Psoas muscle (tissue), 8 donors: ENCODE measurements around the gene ZGRF1. TPM values are rescaled to one million over a fixed set of nuclear protein-coding genes. Genes with fewer than 3 reads are reported as not detected.

Source experiments
- ATAC-seq, 4 donors: fragments of 200-7000 bp; cut with Tn5 transposase; one replicate each; pipeline ENCODE4 v1.9.1; 2020; ENCODE audit warnings: moderate library complexity in 3 of 4, mild to moderate bottlenecking in 2 of 4
- DNase-seq, 2 donors: peaks; one replicate each; pipeline ENCODE4 v3.0.0-alpha.2; 2020
- H3K27ac ChIP-seq: fragments of 200-600 bp; one replicate; pipeline ENCODE4 v1.8.0; 2022
- H3K27me3 ChIP-seq, 3 donors: fragments of 200-600 bp in 1 of 3; one replicate each; pipeline versions ENCODE4 v1.6.1 to v1.8.0; 2013 to 2022; ENCODE audit warnings: low read length in 2 of 3, mild to moderate bottlenecking in 2 of 3, moderate library complexity in 1 of 3; ENCODE audit not compliant: insufficient read depth in 3 of 3
- H3K36me3 ChIP-seq, 2 donors: fragments of 200-600 bp in 1 of 2; one replicate each; pipeline versions ENCODE4 v1.6.1 to v1.8.0; 2013 to 2022; ENCODE audit warnings: low read depth in 1 of 2, mild to moderate bottlenecking in 1 of 2, moderate library complexity in 1 of 2; ENCODE audit not compliant: insufficient read depth in 1 of 2
- H3K4me1 ChIP-seq: fragments of 200-600 bp; one replicate; pipeline ENCODE4 v1.8.0; 2022
- H3K4me3 ChIP-seq: fragments of 200-600 bp; one replicate; pipeline ENCODE4 v1.8.0; 2022; ENCODE audit warnings: mild to moderate bottlenecking
- H3K9me3 ChIP-seq: fragments of 200-600 bp; one replicate; pipeline ENCODE4 v1.8.0; 2022
- whole genome bisulfite sequencing, 3 donors: extraction: QIAGEN DNeasy Blood & Tissue Kit; methylation state at CpG; one replicate each; pipeline versions ENCODE4 v1.1.6 to v1.1.7; 2013; 5-methylcytosine and 5-hydroxymethylcytosine counted together
- intact Hi-C, 2 donors: fragments of 100-400 bp; cut with DNase I; formaldehyde crosslinking; loops; one replicate each; pipeline versions ENCODE4 v1.11.0 to v1.14.2; 2022
- polyA plus RNA-seq, 3 donors: library from polyadenylated mRNA; stranded (reverse); fragments of 200-250 nt; gene quantifications; one replicate each; pipeline ENCODE4 v1.2.3, GENCODE V29; 2013
- total RNA-seq, 4 donors: library from RNA; stranded (reverse); fragmentation: NEBNext Ultra II Directional in 2 of 4; extraction: Animal tissue kit (Norgen Biotek cat#: 25700) in 2 of 4; gene quantifications; one replicate each; pipeline versions ENCODE4 v1.2.1 to v1.2.4, GENCODE V29; 2021 to 2023
- TF ChIP-seq, protein P1 (sequence below): fragments of 200-600 bp; IDR thresholded peaks from one replicate; pipeline ENCODE4 v1.8.0; 2022; ENCODE audit warnings: antibody characterized with exemption
- donor health status: healthy with polysubstance abuse.
- donor health status: DM: no; HTN: no; CAD: no; lungs with moderate emphysema.
- donor health status: Bipolar disorder and iron deficiency.
- donor health status: healthy.
- donor health status: DM: yes; HTN: yes; CAD: no.
- donor health status: DM: no; HTN: no; CAD: no.
- donor health status: DM: no; HTN: no; CAD: no.
- donor health status: DM: yes; HTN: yes; CAD: no.

The ZGRF1 gene
- total and polyA plus RNA-seq, 7 donors = 0.79 to 2.0 (median 1.3) TPM

DNA sequence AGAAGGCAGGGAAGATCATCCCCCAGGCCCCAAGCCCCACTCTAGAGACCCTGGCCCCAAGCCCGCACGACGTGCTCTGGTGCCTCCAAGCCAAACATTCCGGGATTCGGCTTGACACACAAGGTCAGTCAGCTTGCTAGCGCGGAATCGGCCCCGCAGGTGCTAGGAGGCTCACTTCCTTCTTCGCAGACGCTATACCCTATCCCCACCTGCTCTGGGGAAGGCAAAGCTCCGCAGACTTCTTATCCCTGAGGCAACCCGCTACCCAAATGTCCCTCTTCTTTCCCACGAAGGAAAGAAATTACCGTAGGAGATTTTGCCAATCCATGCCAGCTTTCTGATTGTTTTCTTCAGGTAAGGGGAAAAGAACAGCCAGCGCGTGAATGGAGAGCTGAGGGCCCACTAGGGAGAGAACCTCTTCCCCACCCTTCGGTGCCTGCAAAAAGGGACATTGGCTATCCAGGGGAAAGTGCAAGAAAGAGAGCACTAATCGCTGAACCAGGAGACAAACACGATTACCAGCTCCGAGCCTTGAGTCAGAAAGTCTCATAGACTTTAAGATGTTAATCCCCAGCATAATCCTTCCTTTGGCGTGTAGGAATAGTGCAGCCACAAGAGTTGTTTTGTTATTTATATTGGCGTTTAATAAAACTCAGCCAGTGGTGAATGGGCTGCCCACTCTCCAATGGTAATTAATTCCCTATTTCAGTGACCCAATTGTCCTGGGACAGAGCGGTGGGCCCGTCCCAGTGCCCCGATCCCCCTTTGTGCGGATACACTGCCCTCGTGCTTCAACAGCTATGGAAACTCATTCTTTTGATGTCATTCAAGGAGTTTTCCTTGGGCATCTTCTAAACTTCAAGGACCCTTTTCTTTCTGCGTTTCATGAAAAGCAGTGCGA is 115.3 kb downstream of the ZGRF1 start:
- peaks cover 0 to 91% (median 46%) of the 10 kb centered on the region in 3 donors for H3K27me3 ChIP-seq
- intact Hi-C loops = loop anchor here (2.0 to 10.0 kb wide), 2 partner anchors 193 to 427 kb away; no protein-coding TSS in a partner anchor
- no peak overlapping the region for H3K27ac ChIP-seq
- no peaks in the 10 kb centered on the region for H3K9me3 ChIP-seq
- 8 to 13% (median 12%) methylated on average over 30 of the region's 30 CpGs for WGBS, 3 donors
- no peak overlapping the region for H3K4me3 ChIP-seq
- peaks cover 6% of the 10 kb centered on the region for H3K4me1 ChIP-seq
- no peak for ATAC-seq
- DNase-seq = no peak
- no peaks in the 10 kb centered on the region for H3K36me3 ChIP-seq
- TF ChIP-seq, protein P1, sequence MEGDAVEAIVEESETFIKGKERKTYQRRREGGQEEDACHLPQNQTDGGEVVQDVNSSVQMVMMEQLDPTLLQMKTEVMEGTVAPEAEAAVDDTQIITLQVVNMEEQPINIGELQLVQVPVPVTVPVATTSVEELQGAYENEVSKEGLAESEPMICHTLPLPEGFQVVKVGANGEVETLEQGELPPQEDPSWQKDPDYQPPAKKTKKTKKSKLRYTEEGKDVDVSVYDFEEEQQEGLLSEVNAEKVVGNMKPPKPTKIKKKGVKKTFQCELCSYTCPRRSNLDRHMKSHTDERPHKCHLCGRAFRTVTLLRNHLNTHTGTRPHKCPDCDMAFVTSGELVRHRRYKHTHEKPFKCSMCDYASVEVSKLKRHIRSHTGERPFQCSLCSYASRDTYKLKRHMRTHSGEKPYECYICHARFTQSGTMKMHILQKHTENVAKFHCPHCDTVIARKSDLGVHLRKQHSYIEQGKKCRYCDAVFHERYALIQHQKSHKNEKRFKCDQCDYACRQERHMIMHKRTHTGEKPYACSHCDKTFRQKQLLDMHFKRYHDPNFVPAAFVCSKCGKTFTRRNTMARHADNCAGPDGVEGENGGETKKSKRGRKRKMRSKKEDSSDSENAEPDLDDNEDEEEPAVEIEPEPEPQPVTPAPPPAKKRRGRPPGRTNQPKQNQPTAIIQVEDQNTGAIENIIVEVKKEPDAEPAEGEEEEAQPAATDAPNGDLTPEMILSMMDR = no peak

DNA sequence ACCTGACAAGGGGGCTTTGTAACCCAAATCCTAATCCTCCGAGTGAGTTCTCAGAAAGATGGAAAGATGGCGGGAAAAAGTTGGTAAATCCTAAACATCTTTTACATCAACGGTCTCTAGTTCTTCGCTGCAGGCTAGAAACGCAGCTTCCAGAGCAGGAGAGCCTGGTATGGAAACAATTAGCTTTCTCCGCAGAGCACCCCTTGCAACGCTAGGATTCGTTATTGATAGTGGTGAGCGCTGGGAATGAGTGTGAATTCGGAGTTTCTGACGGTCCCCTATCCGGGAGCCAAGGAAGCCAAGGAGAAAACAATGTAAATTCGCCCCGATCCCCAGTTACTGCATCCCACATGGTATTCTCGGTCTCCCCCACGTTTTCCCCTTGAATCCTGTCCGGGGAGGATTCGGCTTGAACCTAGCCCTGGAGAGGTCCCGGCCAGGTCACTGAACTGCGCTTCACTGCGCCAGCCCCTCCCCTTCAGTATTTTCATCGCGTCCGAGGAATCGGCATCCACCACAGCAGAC is 116.0 kb downstream of the ZGRF1 start:
- no peak for DNase-seq
- H3K4me1 ChIP-seq = peaks cover 7% of the 10 kb centered on the region
- no peaks in the 10 kb centered on the region for H3K9me3 ChIP-seq
- TF ChIP-seq, protein P1 = no peak
- H3K36me3 ChIP-seq = no peaks in the 10 kb centered on the region
- no peak for ATAC-seq
- intact Hi-C loops = loop anchor here in 1 of 2 donors (10.0 kb wide), 1 partner anchor 426 kb away; no protein-coding TSS in a partner anchor
- H3K27me3 ChIP-seq = peaks cover 0 to 93% (median 49%) of the 10 kb centered on the region in 3 donors
- no peak overlapping the region for H3K4me3 ChIP-seq
- WGBS, 3 donors = 2 to 5% (median 5%) methylated on average over 25 of the region's 25 CpGs
- no peak overlapping the region for H3K27ac ChIP-seq

DNA sequence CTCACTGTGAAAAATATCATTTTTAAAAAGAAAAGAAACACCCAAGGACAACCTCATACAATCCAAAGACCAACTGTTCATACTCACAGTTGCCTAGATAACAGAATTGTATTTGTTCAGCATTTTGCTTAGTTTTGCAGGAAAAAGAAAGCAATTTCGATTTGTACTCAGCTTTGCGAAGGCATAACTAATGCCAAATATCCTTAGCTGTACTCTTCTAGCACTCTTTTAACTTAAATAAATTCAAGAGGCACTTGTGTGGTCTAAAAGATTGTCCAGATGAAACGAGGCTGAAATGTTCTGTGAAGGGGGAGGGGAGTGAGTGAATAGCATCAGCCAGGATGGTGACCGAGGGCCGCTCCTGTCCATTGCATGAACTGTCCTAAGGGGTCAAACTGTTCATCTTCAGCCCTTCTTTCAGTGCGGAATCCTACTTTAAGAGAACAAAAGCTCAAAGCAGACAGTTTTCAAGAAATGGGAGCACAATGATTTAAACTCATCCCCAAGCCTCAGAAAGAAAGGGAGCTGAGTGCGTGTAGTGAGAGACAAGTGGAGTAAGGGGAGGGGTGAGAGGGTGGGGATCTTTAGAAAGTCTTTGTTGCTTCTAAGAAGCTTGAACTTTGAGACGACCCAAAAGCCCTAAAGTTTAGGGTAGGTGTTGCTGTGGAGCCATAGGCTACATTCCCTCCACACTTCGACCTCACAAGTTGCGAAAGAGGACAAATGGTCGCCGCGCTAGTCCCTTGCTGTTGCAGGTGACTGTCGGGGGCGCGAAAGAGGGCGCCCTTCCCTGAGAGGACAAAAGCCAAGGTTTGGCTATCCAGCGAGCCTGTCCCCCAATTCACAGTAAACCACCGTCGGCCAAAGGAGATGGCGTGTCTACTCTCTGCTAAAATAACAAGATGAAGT is 116.8 kb downstream of the ZGRF1 start:
- H3K27ac ChIP-seq = no peak overlapping the region
- 8 to 13% (median 9%) methylated on average over 21 of the region's 21 CpGs for WGBS, 3 donors
- no peak overlapping the region for H3K4me3 ChIP-seq
- DNase-seq (no peak), ATAC-seq (no peak)
- H3K36me3 ChIP-seq = no peaks in the 10 kb centered on the region
- intact Hi-C loops = loop anchor here in 1 of 2 donors (10.0 kb wide), 1 partner anchor 425 kb away; no protein-coding TSS in a partner anchor
- no peaks in the 10 kb centered on the region for H3K9me3 ChIP-seq
- TF ChIP-seq, protein P1 = no peak
- H3K4me1 ChIP-seq = peaks cover 7% of the 10 kb centered on the region
- H3K27me3 ChIP-seq = peaks cover 0 to 100% (median 52%) of the 10 kb centered on the region in 3 donors

DNA sequence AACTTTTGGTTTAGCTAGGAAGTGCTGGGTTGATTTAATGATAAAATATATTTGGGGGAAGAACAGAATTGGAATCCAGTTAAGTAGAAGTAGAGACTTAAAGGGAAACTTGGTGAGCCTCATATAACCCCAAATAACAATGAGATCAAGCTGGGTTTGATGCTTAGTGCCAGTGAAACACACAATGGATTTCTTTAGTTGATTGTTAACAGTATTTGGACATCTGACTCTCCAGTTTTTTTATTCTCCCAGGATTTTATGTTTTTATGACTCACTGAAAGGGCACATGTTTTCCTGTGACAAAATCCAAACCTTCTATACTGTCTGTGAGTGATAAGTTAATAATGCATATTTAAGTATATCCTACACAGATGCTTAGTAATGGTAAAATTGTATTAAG is 118.0 kb downstream of the ZGRF1 start:
- Histone ChIP-seq H3K9me3 (no peaks in the 10 kb centered on the region), H3K36me3 (no peaks in the 10 kb centered on the region), H3K27ac (no peak overlapping the region), H3K27me3 (peaks cover 0 to 100% (median 49%) of the 10 kb centered on the region in 3 donors), H3K4me3 (no peak overlapping the region), H3K4me1 (peaks cover 7% of the 10 kb centered on the region)
- DNase-seq = no peak
- intact Hi-C loops = no loop called here
- TF ChIP-seq, protein P1 = no peak
- ATAC-seq = no peak
